ENCODE results near the gene FMNL2.

Gene FMNL2

GRCh38 chr2:152674334-152674733 is 339.4 kb downstream of the FMNL2 start:
- no peak for DNase-seq

- DNase-seq = no peak
Measured at GRCh38 chr2:152676461-152676860, 341.5 kb downstream of the FMNL2 start.

- DNase-seq = no peak
Measured at GRCh38 chr2:152678808-152679207, 343.8 kb downstream of the FMNL2 start.

GRCh38 chr2:152682663-152683062 is 347.7 kb downstream of the FMNL2 start:
- DNase-seq = no peak

GRCh38 chr2:152683400-152683799 is 348.4 kb downstream of the FMNL2 start:
- no peak for DNase-seq

GRCh38 chr2:152686321-152686720 is 351.3 kb downstream of the FMNL2 start:
- DNase-seq = no peak

- DNase-seq = no peak
Measured at GRCh38 chr2:152693033-152693432, 358.1 kb downstream of the FMNL2 start.

- no peak for DNase-seq
Measured at GRCh38 chr2:152694161-152694661, 359.2 kb downstream of the FMNL2 start.

GRCh38 chr2:152695763-152696162 is 360.8 kb downstream of the FMNL2 start:
- DNase-seq = no peak

GRCh38 chr2:152696476-152696875 is 361.5 kb downstream of the FMNL2 start:
- DNase-seq = no peak
